Stomach (tissue), 4 donors: ENCODE results near the gene CAPN14.

Experiments
- EP300 ChIP-seq: sonication (generic); formaldehyde crosslinking; IDR thresholded peaks from one replicate; pipeline ENCODE4 v1.6.1; 2017; ENCODE audit warnings: antibody characterized with exemption
- POLR2A ChIP-seq, 4 donors: fragments of 450-650 bp; IDR thresholded peaks; one replicate each; pipeline ENCODE4 v1.6.1; 2016; ENCODE audit warnings: antibody characterized with exemption in 4 of 4, control low read depth in 2 of 4, mild to moderate bottlenecking in 1 of 4, moderate library complexity in 1 of 4

DNA sequence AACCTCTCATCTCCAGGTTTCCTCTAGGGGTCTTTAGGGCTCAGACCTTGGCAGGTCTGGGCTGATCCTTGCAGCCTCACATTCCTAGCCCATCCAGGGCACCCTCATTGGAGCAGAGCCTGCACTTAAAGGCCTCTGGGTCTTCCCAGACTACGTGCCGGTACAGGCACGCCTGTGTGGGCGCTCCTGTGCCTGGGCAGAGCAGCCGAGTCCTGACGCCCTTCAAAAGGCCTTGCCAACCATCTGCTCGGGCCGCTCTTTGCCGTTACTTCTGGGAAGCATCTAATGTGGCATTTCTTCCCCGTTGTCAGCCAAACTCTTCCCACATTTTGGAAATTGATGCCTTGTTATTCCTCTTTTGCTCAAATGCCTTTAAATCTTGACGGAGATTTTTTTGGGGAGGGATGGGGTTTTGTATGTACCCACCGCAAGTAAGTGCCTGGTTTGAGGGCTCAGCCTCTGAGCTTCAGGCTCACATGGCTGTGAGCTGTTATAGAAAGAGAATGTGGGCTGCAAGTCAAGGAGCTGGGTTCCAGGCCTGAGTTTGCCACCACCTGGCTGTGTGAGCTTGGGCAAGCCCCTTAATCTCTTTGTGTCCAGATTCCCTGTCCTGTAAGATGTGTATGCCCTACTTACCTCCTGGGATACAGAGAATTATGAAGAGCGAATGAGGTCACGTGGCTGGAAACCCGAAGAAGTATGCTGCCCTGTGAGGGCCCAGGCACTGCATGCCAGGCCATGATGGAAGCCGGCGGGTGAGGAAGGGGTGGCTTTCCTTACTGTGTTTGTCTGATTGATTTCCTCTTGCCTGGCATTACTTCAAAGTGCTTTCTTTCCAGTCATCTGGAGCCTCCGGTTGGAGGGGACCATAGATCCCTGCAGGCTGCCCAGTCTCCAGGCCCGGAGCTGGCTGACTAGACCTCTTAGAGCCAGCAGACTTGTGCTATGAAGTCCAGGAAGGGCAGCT, 37.2 kb upstream of the CAPN14 start:
- no peak for TF ChIP-seq POLR2A (IDR thresholded peaks at IDR 0.05)
- no peak for TF ChIP-seq EP300
